Measurements from ENCODE around the gene SMPX.

DNA sequence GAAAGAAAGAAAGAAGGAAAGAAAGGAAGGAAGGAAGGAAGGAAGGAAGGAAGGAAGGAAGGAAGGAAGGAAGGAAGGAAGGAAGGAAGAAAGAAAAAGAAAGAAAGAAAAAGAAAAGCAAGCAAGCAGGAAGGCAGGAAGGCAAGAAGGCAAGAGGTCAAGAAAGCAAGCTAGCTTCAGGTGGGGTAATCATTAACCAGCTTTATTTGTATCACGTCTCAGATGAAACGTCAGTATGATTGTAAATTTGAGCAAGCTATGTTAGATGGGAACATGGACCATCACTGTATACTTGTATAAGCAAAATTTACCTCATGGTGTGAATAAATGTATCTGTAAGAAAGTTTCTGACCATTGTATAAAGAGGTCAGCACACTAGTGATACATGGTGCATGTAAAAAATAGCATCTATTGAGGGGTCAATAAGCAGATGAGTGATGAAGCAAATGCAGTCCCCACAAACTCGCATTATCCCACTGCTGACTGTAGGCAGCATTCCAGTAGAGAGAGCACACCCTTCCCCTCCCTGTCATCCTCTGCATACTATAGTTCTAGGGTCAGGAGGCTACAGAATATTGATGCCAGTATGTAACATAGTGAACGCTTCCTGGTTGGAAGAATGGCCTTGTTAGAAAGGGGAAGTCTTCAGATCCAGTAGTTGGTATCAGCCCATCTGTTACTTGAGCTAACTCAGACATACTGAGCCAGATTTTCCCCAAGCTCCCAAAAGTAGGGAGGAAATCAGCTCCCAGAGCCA lies 83.3 kb downstream of the SMPX start:
- TF ChIP-seq POLR2AphosphoS5 (IDR thresholded peaks at IDR 0.05; ENCODE audit: low read depth), result no peak
- TF ChIP-seq ZNF331 (CRISPR knock-in tag; IDR thresholded peaks at IDR 0.05; ENCODE audit: low read depth), result no peak
